PC-3 (cell line): ENCODE results near the gene NTHL1. TPM values are rescaled to one million over a fixed set of nuclear protein-coding genes. Genes with fewer than 3 reads are reported as not detected.

Experiments used
- ATAC-seq: fragments of 200-7000 bp; cut with Tn5 transposase; 2 replicates; pipeline ENCODE4 v1.9.1; 2020; ENCODE audit warnings: mild to moderate bottlenecking, moderate library complexity
- BruUV-seq: library from RNA; stranded (reverse); fragments of 400-500 nt; replicated peaks from 2 replicates; lab custom pipeline; 2021; lab: Mats Ljungman, UMichigan
- CTCF ChIA-PET: fragments of 300-600 bp; sonication (Branson Sonifier 250); formaldehyde crosslinking; loops from one replicate; lab custom pipeline; 2022; ENCODE audit warnings: antibody characterized with exemption; lab: Charles Lee
- POLR2A ChIA-PET: fragments of 300-600 bp; sonication (Branson Sonifier 250); formaldehyde crosslinking; loops from one replicate; lab custom pipeline; 2022; ENCODE audit warnings: antibody characterized with exemption; ENCODE audit not compliant: unreplicated experiment; lab: Charles Lee
- DNase-seq: peaks from one replicate; pipeline ENCODE4 v3.0.0-alpha.2; 2015
- H2AFZ ChIP-seq: fragments of 300-600 bp; sonication (generic); 2 replicates; pipeline ENCODE4 v1.6.0; 2016; ENCODE audit warnings: antibody characterized with exemption, low read length
- H3F3A ChIP-seq: fragments of 300-600 bp; sonication (generic); one replicate; pipeline ENCODE4 v1.6.0; 2017; ENCODE audit warnings: antibody characterized with exemption, low read length, control low read depth, mild to moderate bottlenecking; ENCODE audit not compliant: unreplicated experiment
- H3K27ac ChIP-seq: fragments of 300-600 bp; sonication (generic); 2 replicates; pipeline ENCODE4 v1.5.1; 2016; ENCODE audit warnings: mild to moderate bottlenecking, low read length
- H3K27me3 ChIP-seq: fragments of 300-600 bp; sonication (generic); 2 replicates; pipeline ENCODE4 v1.6.1; 2016; ENCODE audit warnings: low read length, mixed read lengths
- H3K36me3 ChIP-seq: fragments of 300-600 bp; sonication (generic); 2 replicates; pipeline ENCODE4 v1.6.1; 2016; ENCODE audit warnings: low read depth, mixed run types, low read length, mixed read lengths
- H3K4me1 ChIP-seq: fragments of 300-600 bp; sonication (generic); 2 replicates; pipeline ENCODE4 v1.5.1; 2016; ENCODE audit warnings: low read length; ENCODE audit not compliant: insufficient read depth
- H3K4me2 ChIP-seq: fragments of 300-600 bp; sonication (generic); 2 replicates; pipeline ENCODE4 v1.6.0; 2016; ENCODE audit warnings: low read length
- H3K4me3 ChIP-seq: fragments of 300-600 bp; sonication (generic); 2 replicates; pipeline ENCODE4 v1.5.1; 2016; ENCODE audit warnings: mild to moderate bottlenecking, low read length, mixed read lengths
- H3K79me2 ChIP-seq: fragments of 300-600 bp; sonication (generic); 2 replicates; pipeline ENCODE4 v1.6.1; 2017; ENCODE audit warnings: low read length, mixed read lengths
- H3K9ac ChIP-seq: fragments of 300-600 bp; sonication (generic); 2 replicates; pipeline ENCODE4 v1.6.0; 2016; ENCODE audit warnings: mild to moderate bottlenecking, low read length
- H3K9me2 ChIP-seq: fragments of 300-600 bp; sonication (generic); replicated peaks from 2 replicates; pipeline ENCODE4 v1.6.1; 2016; ENCODE audit warnings: mixed run types, low read length, mixed read lengths
- H3K9me3 ChIP-seq: fragments of 300-600 bp; sonication (generic); 2 replicates; pipeline ENCODE4 v1.6.1; 2016; ENCODE audit warnings: low read length, mixed read lengths
- H4K20me1 ChIP-seq: fragments of 300-600 bp; sonication (generic); 2 replicates; pipeline ENCODE4 v1.6.1; 2016; ENCODE audit warnings: low read length, mixed read lengths
- EZH2 ChIP-seq: fragments of 300-600 bp; sonication (generic); IDR thresholded peaks from one replicate; pipeline ENCODE4 v1.6.1; 2017; ENCODE audit warnings: antibody characterized with exemption, mild to moderate bottlenecking, low read length; ENCODE audit not compliant: unreplicated experiment
- EZH2phosphoT487 ChIP-seq: fragments of 300-600 bp; sonication (generic); IDR thresholded peaks from 2 replicates; pipeline ENCODE4 v1.6.1; 2018; ENCODE audit warnings: mild to moderate bottlenecking, antibody characterized with exemption, low read length, borderline replicate concordance
- intact Hi-C: fragments of 100-400 bp; cut with micrococcal nuclease; formaldehyde crosslinking; loops from 2 replicates; pipeline ENCODE4 v1.9.0; 2023
- total RNA-seq: library from RNA; depleted of rRNA; stranded (reverse); fragments of >200 nt; gene quantifications from 2 replicates; pipeline ENCODE4 v1.2.3, GENCODE V29; 2014
- TF ChIP-seq, protein P1 (sequence below): fragments of 300-600 bp; sonication (generic); conservative IDR thresholded peaks from 2 replicates; pipeline ENCODE4 v1.5.1; 2017; ENCODE audit warnings: antibody characterized with exemption, low read depth, mild to moderate bottlenecking, low read length

NTHL1 gene
- total RNA-seq, 1 experiment from 2014 or later, result 90.1 TPM

GRCh38 chr16:2086106-2086742 is 38.6 kb upstream of the NTHL1 start:
- Histone ChIP-seq H3K27me3 (no peaks in the 10 kb centered on the region), H3K79me2 (no peaks in the 10 kb centered on the region), H3K27ac (no peak overlapping the region), H4K20me1 (no peaks in the 10 kb centered on the region), H3K9ac (no peak overlapping the region), H3F3A (no peaks in the 10 kb centered on the region), H2AFZ (no peak overlapping the region), H3K36me3 (no peaks in the 10 kb centered on the region), H3K9me3 (no peaks in the 10 kb centered on the region), H3K4me1 (0 out of 2 replicates have a peak, but pooled peaks cover 2% of the 10 kb centered on the region), H3K4me3 (no peak overlapping the region), H3K4me2 (no peak overlapping the region), H3K9me2 (no peaks in the 10 kb centered on the region)
- ChIA-PET POLR2A (no interaction called here), CTCF (no interaction called here)
- DNase-seq, result no peak
- intact Hi-C loops, result no loop called here
- no TSS peak for BruUV-seq
- no peak for ATAC-seq
- TF ChIP-seq EZH2 (no peak), EZH2phosphoT487 (no peak)
- TF ChIP-seq, protein P1, sequence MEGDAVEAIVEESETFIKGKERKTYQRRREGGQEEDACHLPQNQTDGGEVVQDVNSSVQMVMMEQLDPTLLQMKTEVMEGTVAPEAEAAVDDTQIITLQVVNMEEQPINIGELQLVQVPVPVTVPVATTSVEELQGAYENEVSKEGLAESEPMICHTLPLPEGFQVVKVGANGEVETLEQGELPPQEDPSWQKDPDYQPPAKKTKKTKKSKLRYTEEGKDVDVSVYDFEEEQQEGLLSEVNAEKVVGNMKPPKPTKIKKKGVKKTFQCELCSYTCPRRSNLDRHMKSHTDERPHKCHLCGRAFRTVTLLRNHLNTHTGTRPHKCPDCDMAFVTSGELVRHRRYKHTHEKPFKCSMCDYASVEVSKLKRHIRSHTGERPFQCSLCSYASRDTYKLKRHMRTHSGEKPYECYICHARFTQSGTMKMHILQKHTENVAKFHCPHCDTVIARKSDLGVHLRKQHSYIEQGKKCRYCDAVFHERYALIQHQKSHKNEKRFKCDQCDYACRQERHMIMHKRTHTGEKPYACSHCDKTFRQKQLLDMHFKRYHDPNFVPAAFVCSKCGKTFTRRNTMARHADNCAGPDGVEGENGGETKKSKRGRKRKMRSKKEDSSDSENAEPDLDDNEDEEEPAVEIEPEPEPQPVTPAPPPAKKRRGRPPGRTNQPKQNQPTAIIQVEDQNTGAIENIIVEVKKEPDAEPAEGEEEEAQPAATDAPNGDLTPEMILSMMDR, result no peak

GRCh38 chr16:2085669-2086068 is 38.0 kb upstream of the NTHL1 start:
- H3K27ac ChIP-seq, result no peak overlapping the region

More at GRCh38 chr16:2085669-2086068, 38.0 kb upstream of the NTHL1 start:
- POLR2A ChIA-PET, result no interaction called here
- no TSS peak for BruUV-seq
- Histone ChIP-seq H3K79me2 (no peaks in the 10 kb centered on the region), H3K4me1 (0 out of 2 replicates have a peak, but pooled peaks cover 2% of the 10 kb centered on the region), H3K36me3 (no peaks in the 10 kb centered on the region), H3K4me3 (no peak overlapping the region), H3F3A (no peaks in the 10 kb centered on the region), H2AFZ (no peak overlapping the region), H3K9me2 (no peaks in the 10 kb centered on the region), H3K27me3 (no peaks in the 10 kb centered on the region), H4K20me1 (no peaks in the 10 kb centered on the region), H3K9ac (no peak overlapping the region), H3K4me2 (no peak overlapping the region), H3K9me3 (no peaks in the 10 kb centered on the region)
- CTCF ChIA-PET, result no interaction called here
- no peak for TF ChIP-seq EZH2phosphoT487
- TF ChIP-seq, protein P1, result no peak
- no peak for TF ChIP-seq EZH2
- intact Hi-C loops, result no loop called here
- no peak; the same call in 1 of the 2 replicates for ATAC-seq
- no peak for DNase-seq
